HepG2 (cell line): Measurements from ENCODE around the gene TJAP1. TPM values are rescaled to one million over a fixed set of nuclear protein-coding genes. Genes with fewer than 3 reads are reported as not detected.

Experiments used
- RFXAP ChIP-seq: sonication (generic); formaldehyde crosslinking; IDR thresholded peaks from 2 replicates; pipeline ENCODE4 v1.4.0; 2020; ENCODE audit warnings: missing genetic modification reagents, borderline replicate concordance
- ZBTB8A ChIP-seq: sonication (generic); formaldehyde crosslinking; IDR thresholded peaks from 2 replicates; pipeline ENCODE4 v1.4.0; 2020; ENCODE audit warnings: mild to moderate bottlenecking, low read depth, missing genetic modification reagents, borderline replicate concordance
- ZKSCAN5 ChIP-seq: sonication (generic); formaldehyde crosslinking; IDR thresholded peaks from 2 replicates; pipeline ENCODE4 v1.5.1; 2020; ENCODE audit warnings: mild to moderate bottlenecking, missing genetic modification reagents
- ZNF567 ChIP-seq: sonication (generic); formaldehyde crosslinking; IDR thresholded peaks from 2 replicates; pipeline ENCODE4 v1.8.1; 2023; ENCODE audit warnings: mild to moderate bottlenecking, missing genetic modification reagents, borderline replicate concordance
- polyA plus RNA-seq, 8 experiments: library from polyadenylated mRNA; depleted of rRNA in 3 of 8; stranded (reverse) in 7 of 8; unstranded in 1 of 8; fragments of >200 nt; fragmentation: Illumina TruSeq in 4 of 8; extraction: Trizol in 4 of 8; gene quantifications; 2 replicates each; pipeline versions ENCODE4 v1.2.1 to v1.2.3, GENCODE V29; 2011 to 2016; ENCODE audit warnings: low read depth in 4 of 8, missing spikeins in 1 of 8, mixed read lengths in 1 of 8; ENCODE audit not compliant: insufficient read depth in 1 of 8
- total RNA-seq, 5 experiments: library from RNA; depleted of rRNA; stranded (reverse); fragments of >200 nt; fragmentation: Illumina TruSeq; extraction: Trizol; gene quantifications; 2 replicates each; pipeline ENCODE4 v1.2.3, GENCODE V29; 2016; ENCODE audit warnings: low read depth in 1 of 5
- TF ChIP-seq, protein P1 (sequence below): sonication (generic); formaldehyde crosslinking; IDR thresholded peaks from 2 replicates; pipeline ENCODE4 v1.5.0; 2020; ENCODE audit warnings: mild to moderate bottlenecking, missing genetic modification reagents, moderate library complexity
- TF ChIP-seq, protein P2 (sequence below): IDR thresholded peaks from 2 replicates; pipeline ENCODE4 v1.6.1; 2016; ENCODE audit warnings: mild to moderate bottlenecking, missing biosample characterization, missing genetic modification reagents
- TF ChIP-seq, protein P3 (sequence below): sonication (generic); formaldehyde crosslinking; IDR thresholded peaks from 2 replicates; pipeline ENCODE4 v1.4.0; 2020; ENCODE audit warnings: missing genetic modification reagents, mild to moderate bottlenecking, borderline replicate concordance
- TF ChIP-seq, protein P4 (sequence below): sonication (generic); formaldehyde crosslinking; IDR thresholded peaks from 2 replicates; pipeline ENCODE4 v1.4.0; 2020; ENCODE audit warnings: missing genetic modification reagents; ENCODE audit errors: not compliant biosample characterization
- TF ChIP-seq, protein P5 (sequence below): sonication (generic); formaldehyde crosslinking; IDR thresholded peaks from 2 replicates; pipeline ENCODE4; 2020; ENCODE audit warnings: missing genetic modification reagents, mild to moderate bottlenecking, borderline replicate concordance

The TJAP1 gene
- total and polyA plus RNA-seq, 2 of the 13 experiments (the other 11 are each of a cell fraction or from before 2014, with no cell fraction given), result 15.7 to 41.6 TPM

DNA sequence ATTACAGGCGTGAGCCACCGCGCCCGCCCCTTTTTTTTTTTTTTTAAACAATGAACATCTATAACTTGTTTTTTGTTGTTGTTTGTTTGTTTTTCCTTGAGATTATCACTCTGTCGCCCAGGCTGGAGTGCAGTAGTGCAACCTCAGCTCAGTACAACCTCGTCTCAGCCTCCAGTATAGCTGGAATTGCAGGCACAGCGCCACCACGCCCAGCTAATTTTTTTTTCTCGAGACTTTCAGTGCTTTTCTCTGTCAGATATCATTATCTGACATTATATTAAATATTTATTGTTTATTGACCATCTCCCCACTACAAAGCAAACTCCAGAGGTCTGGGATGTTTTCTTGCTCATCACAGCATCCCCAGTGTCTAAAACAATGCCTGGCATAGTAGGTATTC lies 19.7 kb upstream of the TJAP1 start (continued):
- TF ChIP-seq, protein P1, sequence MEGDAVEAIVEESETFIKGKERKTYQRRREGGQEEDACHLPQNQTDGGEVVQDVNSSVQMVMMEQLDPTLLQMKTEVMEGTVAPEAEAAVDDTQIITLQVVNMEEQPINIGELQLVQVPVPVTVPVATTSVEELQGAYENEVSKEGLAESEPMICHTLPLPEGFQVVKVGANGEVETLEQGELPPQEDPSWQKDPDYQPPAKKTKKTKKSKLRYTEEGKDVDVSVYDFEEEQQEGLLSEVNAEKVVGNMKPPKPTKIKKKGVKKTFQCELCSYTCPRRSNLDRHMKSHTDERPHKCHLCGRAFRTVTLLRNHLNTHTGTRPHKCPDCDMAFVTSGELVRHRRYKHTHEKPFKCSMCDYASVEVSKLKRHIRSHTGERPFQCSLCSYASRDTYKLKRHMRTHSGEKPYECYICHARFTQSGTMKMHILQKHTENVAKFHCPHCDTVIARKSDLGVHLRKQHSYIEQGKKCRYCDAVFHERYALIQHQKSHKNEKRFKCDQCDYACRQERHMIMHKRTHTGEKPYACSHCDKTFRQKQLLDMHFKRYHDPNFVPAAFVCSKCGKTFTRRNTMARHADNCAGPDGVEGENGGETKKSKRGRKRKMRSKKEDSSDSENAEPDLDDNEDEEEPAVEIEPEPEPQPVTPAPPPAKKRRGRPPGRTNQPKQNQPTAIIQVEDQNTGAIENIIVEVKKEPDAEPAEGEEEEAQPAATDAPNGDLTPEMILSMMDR (CRISPR knock-in tag), result peak; percentile 41
- TF ChIP-seq RFXAP (CRISPR knock-in tag) (no peak), ZBTB8A (CRISPR knock-in tag) (no peak), ZNF567 (CRISPR knock-in tag) (no peak), ZKSCAN5 (CRISPR knock-in tag) (no peak)
- TF ChIP-seq, protein P2, sequence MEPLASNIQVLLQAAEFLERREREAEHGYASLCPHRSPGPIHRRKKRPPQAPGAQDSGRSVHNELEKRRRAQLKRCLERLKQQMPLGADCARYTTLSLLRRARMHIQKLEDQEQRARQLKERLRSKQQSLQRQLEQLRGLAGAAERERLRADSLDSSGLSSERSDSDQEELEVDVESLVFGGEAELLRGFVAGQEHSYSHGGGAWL (CRISPR knock-in tag), result no peak
- TF ChIP-seq, protein P3, sequence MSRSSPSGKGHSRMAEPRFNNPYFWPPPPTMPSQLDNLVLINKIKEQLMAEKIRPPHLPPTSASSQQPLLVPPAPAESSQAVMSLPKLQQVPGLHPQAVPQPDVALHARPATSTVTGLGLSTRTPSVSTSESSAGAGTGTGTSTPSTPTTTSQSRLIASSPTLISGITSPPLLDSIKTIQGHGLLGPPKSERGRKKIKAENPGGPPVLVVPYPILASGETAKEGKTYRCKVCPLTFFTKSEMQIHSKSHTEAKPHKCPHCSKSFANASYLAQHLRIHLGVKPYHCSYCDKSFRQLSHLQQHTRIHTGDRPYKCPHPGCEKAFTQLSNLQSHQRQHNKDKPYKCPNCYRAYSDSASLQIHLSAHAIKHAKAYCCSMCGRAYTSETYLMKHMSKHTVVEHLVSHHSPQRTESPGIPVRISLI (CRISPR knock-in tag), result peak; percentile 55; the same call in 1 of the 2 replicates
- TF ChIP-seq, protein P4, sequence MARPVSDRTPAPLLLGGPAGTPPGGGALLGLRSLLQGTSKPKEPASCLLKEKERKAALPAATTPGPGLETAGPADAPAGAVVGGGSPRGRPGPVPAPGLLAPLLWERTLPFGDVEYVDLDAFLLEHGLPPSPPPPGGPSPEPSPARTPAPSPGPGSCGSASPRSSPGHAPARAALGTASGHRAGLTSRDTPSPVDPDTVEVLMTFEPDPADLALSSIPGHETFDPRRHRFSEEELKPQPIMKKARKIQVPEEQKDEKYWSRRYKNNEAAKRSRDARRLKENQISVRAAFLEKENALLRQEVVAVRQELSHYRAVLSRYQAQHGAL (CRISPR knock-in tag), result no peak
- TF ChIP-seq, protein P5, sequence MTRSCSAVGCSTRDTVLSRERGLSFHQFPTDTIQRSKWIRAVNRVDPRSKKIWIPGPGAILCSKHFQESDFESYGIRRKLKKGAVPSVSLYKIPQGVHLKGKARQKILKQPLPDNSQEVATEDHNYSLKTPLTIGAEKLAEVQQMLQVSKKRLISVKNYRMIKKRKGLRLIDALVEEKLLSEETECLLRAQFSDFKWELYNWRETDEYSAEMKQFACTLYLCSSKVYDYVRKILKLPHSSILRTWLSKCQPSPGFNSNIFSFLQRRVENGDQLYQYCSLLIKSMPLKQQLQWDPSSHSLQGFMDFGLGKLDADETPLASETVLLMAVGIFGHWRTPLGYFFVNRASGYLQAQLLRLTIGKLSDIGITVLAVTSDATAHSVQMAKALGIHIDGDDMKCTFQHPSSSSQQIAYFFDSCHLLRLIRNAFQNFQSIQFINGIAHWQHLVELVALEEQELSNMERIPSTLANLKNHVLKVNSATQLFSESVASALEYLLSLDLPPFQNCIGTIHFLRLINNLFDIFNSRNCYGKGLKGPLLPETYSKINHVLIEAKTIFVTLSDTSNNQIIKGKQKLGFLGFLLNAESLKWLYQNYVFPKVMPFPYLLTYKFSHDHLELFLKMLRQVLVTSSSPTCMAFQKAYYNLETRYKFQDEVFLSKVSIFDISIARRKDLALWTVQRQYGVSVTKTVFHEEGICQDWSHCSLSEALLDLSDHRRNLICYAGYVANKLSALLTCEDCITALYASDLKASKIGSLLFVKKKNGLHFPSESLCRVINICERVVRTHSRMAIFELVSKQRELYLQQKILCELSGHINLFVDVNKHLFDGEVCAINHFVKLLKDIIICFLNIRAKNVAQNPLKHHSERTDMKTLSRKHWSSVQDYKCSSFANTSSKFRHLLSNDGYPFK (CRISPR knock-in tag), result no peak
